ENCODE measurements around the gene FCER2.

FCER2 gene

GRCh38 chr19:7685546-7686445 lies 16.1 kb downstream of the FCER2 start:
- Histone ChIP-seq H3K9ac (ENCODE audit: low read length) (no peak overlapping the region), H3K4me2 (ENCODE audit: low read length) (no peak overlapping the region), H2AFZ (ENCODE audit: low read length) (no peak overlapping the region), H3K27me3 (ENCODE audit: insufficient read depth, low read length) (no peaks in the 10 kb centered on the region), H3K36me3 (ENCODE audit: insufficient read depth, low read length) (peaks cover 16% of the 10 kb centered on the region), H3K4me1 (ENCODE audit: insufficient read depth, low read length, severe bottlenecking) (peaks cover 5% of the 10 kb centered on the region), H3K9me2 (ENCODE audit: low read depth, low read length) (no peaks in the 10 kb centered on the region), H4K20me1 (ENCODE audit: insufficient read depth, low read length) (no peaks in the 10 kb centered on the region), H3K4me3 (ENCODE audit: low read depth, low read length, poor library complexity, severe bottlenecking) (no peak overlapping the region), H3K79me2 (ENCODE audit: insufficient read depth, low read length) (no peaks in the 10 kb centered on the region), H3K9me3 (ENCODE audit: low read length) (no peaks in the 10 kb centered on the region), H3F3A (ENCODE audit: insufficient read depth, low read length) (no peaks in the 10 kb centered on the region), H3K27ac (ENCODE audit: low read depth, low read length, poor library complexity, severe bottlenecking) (no peak overlapping the region)
- TF ChIP-seq CTCF (IDR thresholded peaks at IDR 0.05; ENCODE audit: low read length) (no peak), EZH2 (IDR thresholded peaks at IDR 0.05; ENCODE audit: borderline replicate concordance, low read length) (no peak)

GRCh38 chr19:7682175-7682855 lies 19.6 kb downstream of the FCER2 start:
- peak overlapping the region; percentile 93; the same call in 1 of the 2 replicates for H3K4me2 ChIP-seq (ENCODE audit: low read length)
- H3K4me1 ChIP-seq (ENCODE audit: insufficient read depth, low read length, severe bottlenecking) = peaks cover 21% of the 10 kb centered on the region
- no peaks in the 10 kb centered on the region for H3K79me2 ChIP-seq (ENCODE audit: insufficient read depth, low read length)
- H3K27me3 ChIP-seq (ENCODE audit: insufficient read depth, low read length) = no peaks in the 10 kb centered on the region
- H4K20me1 ChIP-seq (ENCODE audit: insufficient read depth, low read length) = no peaks in the 10 kb centered on the region
- H2AFZ ChIP-seq (ENCODE audit: low read length) = no peak overlapping the region
- H3K36me3 ChIP-seq (ENCODE audit: insufficient read depth, low read length) = peaks cover 16% of the 10 kb centered on the region
- TF ChIP-seq EZH2 (IDR thresholded peaks at IDR 0.05; ENCODE audit: borderline replicate concordance, low read length) (no peak), CTCF (IDR thresholded peaks at IDR 0.05; ENCODE audit: low read length) (no peak)
- H3K27ac ChIP-seq (ENCODE audit: low read depth, low read length, poor library complexity, severe bottlenecking) = no peak overlapping the region
- H3K4me3 ChIP-seq (ENCODE audit: low read depth, low read length, poor library complexity, severe bottlenecking) = no peak overlapping the region
- no peaks in the 10 kb centered on the region for H3K9me3 ChIP-seq (ENCODE audit: low read length)
- no peaks in the 10 kb centered on the region for H3F3A ChIP-seq (ENCODE audit: insufficient read depth, low read length)
- H3K9me2 ChIP-seq (ENCODE audit: low read depth, low read length) = no peaks in the 10 kb centered on the region
- no peak overlapping the region for H3K9ac ChIP-seq (ENCODE audit: low read length)

- H3K9me2 ChIP-seq (ENCODE audit: low read depth, low read length) = no peaks in the 10 kb centered on the region
- no peaks in the 10 kb centered on the region for H3F3A ChIP-seq (ENCODE audit: insufficient read depth, low read length)
- peak overlapping the region; percentile 82 for H3K4me3 ChIP-seq (ENCODE audit: low read depth, low read length, poor library complexity, severe bottlenecking)
- no peak overlapping the region for H3K27ac ChIP-seq (ENCODE audit: low read depth, low read length, poor library complexity, severe bottlenecking)
- no peak for TF ChIP-seq EZH2 (IDR thresholded peaks at IDR 0.05; ENCODE audit: borderline replicate concordance, low read length)
- peak; percentile 59 for TF ChIP-seq CTCF (IDR thresholded peaks at IDR 0.05; ENCODE audit: low read length)
- no peaks in the 10 kb centered on the region for H3K9me3 ChIP-seq (ENCODE audit: low read length)
- peak overlapping the region; percentile 83 for H3K9ac ChIP-seq (ENCODE audit: low read length)
- H2AFZ ChIP-seq (ENCODE audit: low read length) = no peak overlapping the region
- H3K36me3 ChIP-seq (ENCODE audit: insufficient read depth, low read length) = peaks cover 16% of the 10 kb centered on the region
- no peaks in the 10 kb centered on the region for H3K79me2 ChIP-seq (ENCODE audit: insufficient read depth, low read length)
- H3K4me1 ChIP-seq (ENCODE audit: insufficient read depth, low read length, severe bottlenecking) = peaks cover 21% of the 10 kb centered on the region
- H3K27me3 ChIP-seq (ENCODE audit: insufficient read depth, low read length) = no peaks in the 10 kb centered on the region; the same call in 1 of the 2 replicates
- peak overlapping the region; percentile 93 for H3K4me2 ChIP-seq (ENCODE audit: low read length)
- no peaks in the 10 kb centered on the region for H4K20me1 ChIP-seq (ENCODE audit: insufficient read depth, low read length)
Observed at GRCh38 chr19:7681340-7682174, 20.4 kb downstream of the FCER2 start.
